ENCODE results near the gene ABTB2. TPM values are rescaled to one million over a fixed set of nuclear protein-coding genes. Genes with fewer than 3 reads are reported as not detected.

Gene ABTB2
- total and polyA plus RNA-seq, 7 experiments from 2014 or later: 0.03 to 5.3 (median 0.26) TPM

DNA sequence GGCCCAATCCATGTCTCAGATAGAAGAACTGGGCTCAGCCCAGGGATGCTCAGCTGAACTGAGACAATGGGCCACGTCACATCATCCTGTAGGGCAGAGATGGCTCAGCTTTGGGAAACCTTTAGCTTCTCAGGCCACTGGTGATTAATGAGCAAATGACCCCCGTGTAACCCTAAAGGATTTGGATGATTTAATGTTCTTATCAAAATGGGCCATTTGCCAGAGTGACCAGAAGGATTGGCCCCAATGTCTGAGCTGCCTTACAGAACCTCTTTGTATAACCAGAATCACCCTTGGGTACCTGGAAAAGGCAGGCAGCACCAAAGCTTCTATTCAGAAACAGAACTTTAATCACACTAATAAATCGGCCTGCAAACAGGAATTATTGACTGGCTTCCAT, 73.7 kb downstream of the ABTB2 start:
- ATAC-seq: no peak
- Mint-ChIP-seq H3K4me3 (no peak overlapping the region), H3K27me3 (peaks cover 0 to 13% (median 0%) of the 10 kb centered on the region in 5 donors), H3K27ac (no peak overlapping the region), H3K4me1 (no peaks in the 10 kb centered on the region), H3K36me3 (no peaks in the 10 kb centered on the region), H3K9me3 (no peaks in the 10 kb centered on the region)
- no peaks in the 10 kb centered on the region for H3K4me1 ChIP-seq (ENCODE audit: control insufficient read depth in 2 of 2, insufficient read depth in 2 of 2, low read length in 2 of 2)
- DNase-seq: no peak
- H3K9me3 ChIP-seq (ENCODE audit: control insufficient read depth in 2 of 3, low read length in 3 of 3): no peaks in the 10 kb centered on the region
- no peak overlapping the region for H3K4me3 ChIP-seq (ENCODE audit: low read length)
- no peak overlapping the region for H3K27ac ChIP-seq (ENCODE audit: low read depth, low read length)
- intact Hi-C loops (cut with micrococcal nuclease): no loop called here
- ChIA-PET POLR2A (no interaction called here), CTCF (no interaction called here)
- no peaks in the 10 kb centered on the region for H3K36me3 ChIP-seq (ENCODE audit: control insufficient read depth in 2 of 3, insufficient read depth in 3 of 3, low read length in 3 of 3)
- no peaks in the 10 kb centered on the region for H3K27me3 ChIP-seq (ENCODE audit: control insufficient read depth in 2 of 2, insufficient read depth in 2 of 2, low read length in 2 of 2)

DNA sequence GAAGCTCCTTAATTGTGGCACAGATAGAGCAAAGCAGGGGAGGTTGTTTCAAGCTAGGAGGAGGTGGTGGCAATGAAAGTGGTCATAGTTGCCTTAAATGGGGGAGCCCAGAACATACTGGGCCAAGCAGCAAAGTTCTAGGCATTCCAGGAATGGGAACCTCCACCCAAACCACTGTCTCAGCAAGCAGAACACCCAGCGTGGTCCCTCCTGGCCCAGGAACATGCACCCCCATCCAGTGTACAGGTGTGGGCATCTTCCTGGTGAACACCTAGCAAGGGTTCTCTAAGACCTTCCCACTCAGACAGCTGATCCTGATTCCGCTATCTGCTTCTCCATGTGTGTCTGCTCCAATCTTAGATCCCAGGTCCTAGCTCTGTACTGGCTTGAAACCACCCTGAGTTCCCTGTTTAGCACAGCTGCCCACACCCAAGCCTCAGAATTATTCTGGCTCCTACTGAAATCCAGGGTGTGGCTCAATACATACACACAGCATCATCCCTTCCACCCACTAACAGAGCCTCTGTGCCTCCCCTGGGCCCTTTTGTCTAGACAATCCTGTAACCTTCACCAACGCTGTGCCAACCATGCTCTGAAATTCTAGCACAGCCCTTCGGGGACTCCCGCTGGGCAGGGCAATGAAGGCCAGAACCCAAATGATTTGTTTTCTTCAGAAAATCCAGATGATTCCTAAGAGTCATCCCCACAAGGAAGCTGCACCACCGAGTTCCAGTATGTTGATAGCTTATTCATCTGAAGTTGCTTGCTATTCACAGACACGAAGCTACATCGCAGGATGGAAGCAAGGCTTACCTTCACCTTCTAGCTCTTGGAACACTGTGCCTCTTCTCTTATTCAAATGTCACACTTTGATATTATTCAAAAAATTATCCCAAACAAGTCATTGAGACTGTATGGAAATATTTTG, 76.6 kb downstream of the ABTB2 start:
- H3K36me3 Mint-ChIP-seq: no peaks in the 10 kb centered on the region
- DNase-seq: no peak
- intact Hi-C loops (cut with micrococcal nuclease): no loop called here
- H3K27ac Mint-ChIP-seq: no peak overlapping the region
- ChIA-PET CTCF (interaction anchor here (0.5 kb wide), 1 partner anchor 1012 kb away, joined by 5 read pairs; no protein-coding TSS in a partner anchor), POLR2A (no interaction called here)
- no peak overlapping the region for H3K4me3 Mint-ChIP-seq
- no peak for ATAC-seq
- no peaks in the 10 kb centered on the region for H3K9me3 Mint-ChIP-seq
- Histone ChIP-seq H3K27ac (ENCODE audit: low read depth, low read length) (no peak overlapping the region), H3K36me3 (ENCODE audit: control insufficient read depth in 2 of 3, insufficient read depth in 3 of 3, low read length in 3 of 3) (no peaks in the 10 kb centered on the region), H3K27me3 (ENCODE audit: control insufficient read depth in 2 of 2, insufficient read depth in 2 of 2, low read length in 2 of 2) (no peaks in the 10 kb centered on the region), H3K4me1 (ENCODE audit: control insufficient read depth in 2 of 2, insufficient read depth in 2 of 2, low read length in 2 of 2) (no peaks in the 10 kb centered on the region), H3K9me3 (ENCODE audit: control insufficient read depth in 2 of 3, low read length in 3 of 3) (no peaks in the 10 kb centered on the region), H3K4me3 (ENCODE audit: low read length) (no peak overlapping the region)
- H3K4me1 Mint-ChIP-seq: no peaks in the 10 kb centered on the region
- peaks cover 0 to 9% (median 0%) of the 10 kb centered on the region in 5 donors for H3K27me3 Mint-ChIP-seq

DNA sequence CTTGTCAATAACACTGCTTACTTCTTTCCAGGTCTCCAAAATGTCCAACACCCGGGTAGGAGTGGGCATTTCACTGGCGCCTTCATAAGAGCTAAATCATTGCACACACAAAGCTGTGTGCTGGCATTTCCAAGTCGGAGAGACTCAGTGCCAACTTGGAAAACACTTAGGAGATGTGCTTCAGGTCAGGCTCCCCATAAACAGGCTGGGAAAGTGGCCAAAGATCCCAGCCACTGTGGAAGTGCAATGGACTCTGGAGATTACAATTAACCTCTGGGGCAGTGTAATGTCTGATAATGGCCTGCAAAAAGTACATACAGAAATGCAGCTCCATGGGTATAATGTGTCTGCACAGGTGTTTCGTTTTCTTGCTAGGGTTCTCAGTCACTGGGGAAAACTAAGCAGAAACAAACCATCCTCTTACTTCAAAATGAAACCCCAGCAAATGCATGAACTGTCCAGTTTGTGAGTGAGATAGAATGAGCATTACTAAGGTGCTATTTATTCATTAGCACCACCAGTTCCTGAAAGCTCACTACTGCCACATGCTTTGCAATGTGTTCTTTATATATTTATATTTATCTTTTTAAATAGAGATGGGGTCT, 79.0 kb downstream of the ABTB2 start:
- Mint-ChIP-seq H3K27ac (no peak overlapping the region), H3K4me3 (no peak overlapping the region), H3K4me1 (no peaks in the 10 kb centered on the region), H3K9me3 (no peaks in the 10 kb centered on the region), H3K36me3 (no peaks in the 10 kb centered on the region), H3K27me3 (peaks cover 0 to 9% (median 0%) of the 10 kb centered on the region in 5 donors)
- H3K4me3 ChIP-seq (ENCODE audit: low read length): no peak overlapping the region
- no peaks in the 10 kb centered on the region for H3K36me3 ChIP-seq (ENCODE audit: control insufficient read depth in 2 of 3, insufficient read depth in 3 of 3, low read length in 3 of 3)
- no peaks in the 10 kb centered on the region for H3K4me1 ChIP-seq (ENCODE audit: control insufficient read depth in 2 of 2, insufficient read depth in 2 of 2, low read length in 2 of 2)
- DNase-seq (no peak), ATAC-seq (no peak)
- CTCF ChIA-PET: no interaction called here
- no peak overlapping the region for H3K27ac ChIP-seq (ENCODE audit: low read depth, low read length)
- H3K27me3 ChIP-seq (ENCODE audit: control insufficient read depth in 2 of 2, insufficient read depth in 2 of 2, low read length in 2 of 2): no peaks in the 10 kb centered on the region
- H3K9me3 ChIP-seq (ENCODE audit: control insufficient read depth in 2 of 3, low read length in 3 of 3): no peaks in the 10 kb centered on the region
- POLR2A ChIA-PET: no interaction called here
- intact Hi-C loops (cut with micrococcal nuclease): no loop called here

DNA sequence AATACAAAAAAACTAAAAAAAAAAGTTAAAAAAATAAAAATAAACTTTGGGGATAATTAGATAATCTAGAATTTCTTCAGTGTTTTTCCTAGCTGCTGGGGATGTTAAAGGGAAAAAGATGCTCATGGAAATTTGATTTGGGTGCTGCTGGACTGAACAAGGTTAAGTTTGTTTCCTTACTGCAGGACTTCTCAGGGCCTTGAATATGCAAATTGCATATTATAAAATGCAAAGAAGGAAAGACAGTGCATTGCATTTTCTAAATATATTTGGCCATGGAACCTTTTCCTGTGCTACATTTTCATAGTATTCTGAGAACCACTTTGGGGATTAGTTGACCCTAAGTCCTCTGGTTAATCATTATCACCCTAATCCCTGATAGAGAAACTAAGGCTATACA, 79.6 kb downstream of the ABTB2 start:
- Mint-ChIP-seq H3K27ac (no peak overlapping the region), H3K27me3 (peaks cover 0 to 9% (median 0%) of the 10 kb centered on the region in 5 donors), H3K4me1 (no peaks in the 10 kb centered on the region), H3K36me3 (no peaks in the 10 kb centered on the region), H3K9me3 (no peaks in the 10 kb centered on the region), H3K4me3 (no peak overlapping the region)
- no peak for DNase-seq
- no peak overlapping the region for H3K4me3 ChIP-seq (ENCODE audit: low read length)
- no peaks in the 10 kb centered on the region for H3K4me1 ChIP-seq (ENCODE audit: control insufficient read depth in 2 of 2, insufficient read depth in 2 of 2, low read length in 2 of 2)
- CTCF ChIA-PET: no interaction called here
- intact Hi-C loops (cut with micrococcal nuclease): no loop called here
- H3K27me3 ChIP-seq (ENCODE audit: control insufficient read depth in 2 of 2, insufficient read depth in 2 of 2, low read length in 2 of 2): no peaks in the 10 kb centered on the region
- no peaks in the 10 kb centered on the region for H3K9me3 ChIP-seq (ENCODE audit: control insufficient read depth in 2 of 3, low read length in 3 of 3)
- POLR2A ChIA-PET: no interaction called here
- ATAC-seq: no peak
- H3K36me3 ChIP-seq (ENCODE audit: control insufficient read depth in 2 of 3, insufficient read depth in 3 of 3, low read length in 3 of 3): no peaks in the 10 kb centered on the region
- no peak overlapping the region for H3K27ac ChIP-seq (ENCODE audit: low read depth, low read length)

DNA sequence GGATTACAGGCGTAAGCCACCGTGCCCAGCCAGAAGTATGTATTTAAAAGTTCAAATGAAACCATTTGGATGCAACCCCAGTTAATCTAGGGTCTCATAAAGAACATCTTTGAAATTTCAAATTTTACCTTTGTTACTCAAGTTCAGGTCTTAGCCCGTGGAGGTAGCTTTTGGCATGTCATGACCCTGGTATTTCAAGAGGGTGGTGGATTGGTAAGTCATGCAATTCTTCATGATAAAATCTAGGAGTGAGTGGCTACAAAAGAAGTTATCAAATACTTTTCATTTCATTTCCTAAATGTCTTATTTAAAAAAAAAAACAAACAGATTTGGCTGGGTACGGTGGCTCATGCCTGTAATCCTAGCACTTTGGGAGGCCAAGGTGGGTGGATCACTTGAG, 80.6 kb downstream of the ABTB2 start:
- no peaks in the 10 kb centered on the region for H3K4me1 Mint-ChIP-seq
- ChIA-PET CTCF (no interaction called here), POLR2A (no interaction called here)
- intact Hi-C loops (cut with micrococcal nuclease): no loop called here
- no peak overlapping the region for H3K4me3 ChIP-seq (ENCODE audit: low read length)
- no peaks in the 10 kb centered on the region for H3K27me3 ChIP-seq (ENCODE audit: control insufficient read depth in 2 of 2, insufficient read depth in 2 of 2, low read length in 2 of 2)
- no peak overlapping the region for H3K4me3 Mint-ChIP-seq
- no peaks in the 10 kb centered on the region for H3K9me3 Mint-ChIP-seq
- no peaks in the 10 kb centered on the region for H3K36me3 Mint-ChIP-seq
- no peak for DNase-seq
- H3K36me3 ChIP-seq (ENCODE audit: control insufficient read depth in 2 of 3, insufficient read depth in 3 of 3, low read length in 3 of 3): no peaks in the 10 kb centered on the region
- no peak for ATAC-seq
- no peak overlapping the region for H3K27ac Mint-ChIP-seq
- H3K4me1 ChIP-seq (ENCODE audit: control insufficient read depth in 2 of 2, insufficient read depth in 2 of 2, low read length in 2 of 2): no peaks in the 10 kb centered on the region
- H3K9me3 ChIP-seq (ENCODE audit: control insufficient read depth in 2 of 3, low read length in 3 of 3): no peaks in the 10 kb centered on the region
- H3K27ac ChIP-seq (ENCODE audit: low read depth, low read length): no peak overlapping the region
- H3K27me3 Mint-ChIP-seq: peaks cover 0 to 8% (median 0%) of the 10 kb centered on the region in 5 donors

DNA sequence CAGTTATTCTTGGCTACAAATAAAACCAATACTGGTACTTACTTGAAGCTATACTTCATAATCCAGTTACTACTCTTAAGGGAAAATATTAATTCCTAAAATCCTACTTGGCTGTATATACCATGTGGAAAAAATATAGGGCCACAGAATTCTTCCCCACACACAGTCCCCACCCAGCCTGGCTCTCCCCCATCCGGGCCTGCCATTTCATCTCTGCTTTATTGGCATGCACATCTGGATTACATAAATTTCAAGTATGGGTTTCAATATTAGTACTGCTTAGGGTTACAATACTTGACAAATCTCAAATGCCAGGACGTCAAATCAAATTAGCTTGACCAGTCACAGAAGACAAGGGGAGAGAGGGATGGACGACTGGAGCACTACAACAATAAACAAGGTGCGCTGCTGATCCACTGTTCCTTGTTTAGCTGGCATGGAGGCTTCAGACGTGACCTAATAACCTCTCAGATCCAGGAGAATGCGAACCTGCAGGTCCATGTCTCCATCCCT, 81.4 kb downstream of the ABTB2 start:
- intact Hi-C loops (cut with micrococcal nuclease): no loop called here
- no peaks in the 10 kb centered on the region for H3K27me3 ChIP-seq (ENCODE audit: control insufficient read depth in 2 of 2, insufficient read depth in 2 of 2, low read length in 2 of 2)
- ChIA-PET POLR2A (no interaction called here), CTCF (no interaction called here)
- no peaks in the 10 kb centered on the region for H3K9me3 ChIP-seq (ENCODE audit: control insufficient read depth in 2 of 3, low read length in 3 of 3)
- H3K4me1 Mint-ChIP-seq: no peaks in the 10 kb centered on the region
- H3K9me3 Mint-ChIP-seq: no peaks in the 10 kb centered on the region
- H3K27ac ChIP-seq (ENCODE audit: low read depth, low read length): no peak overlapping the region
- no peak overlapping the region for H3K4me3 ChIP-seq (ENCODE audit: low read length)
- no peak for ATAC-seq
- H3K4me1 ChIP-seq (ENCODE audit: control insufficient read depth in 2 of 2, insufficient read depth in 2 of 2, low read length in 2 of 2): no peaks in the 10 kb centered on the region
- no peaks in the 10 kb centered on the region for H3K36me3 Mint-ChIP-seq
- H3K27ac Mint-ChIP-seq: no peak overlapping the region
- DNase-seq: no peak
- no peaks in the 10 kb centered on the region for H3K36me3 ChIP-seq (ENCODE audit: control insufficient read depth in 2 of 3, insufficient read depth in 3 of 3, low read length in 3 of 3)
- H3K27me3 Mint-ChIP-seq: peaks cover 0 to 4% (median 0%) of the 10 kb centered on the region in 5 donors
- no peak overlapping the region for H3K4me3 Mint-ChIP-seq

DNA sequence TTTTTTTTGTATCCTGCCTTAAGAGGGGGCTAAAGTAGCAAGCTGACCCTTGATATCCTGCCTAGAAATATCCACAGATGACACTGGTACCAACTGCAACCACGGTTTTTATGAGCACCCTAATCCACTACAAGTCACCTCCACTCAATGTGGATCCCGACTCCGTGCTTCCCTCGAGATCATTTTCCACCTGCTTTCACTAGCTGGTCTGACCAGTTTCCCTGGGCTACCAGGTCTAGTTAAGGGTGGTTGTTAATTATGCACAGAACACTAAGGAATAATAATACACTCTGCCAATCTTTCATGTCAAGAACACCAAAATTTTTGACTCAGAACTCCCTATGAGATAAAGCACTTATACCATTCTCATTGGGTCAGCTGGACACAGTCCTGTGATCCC, 82.3 kb downstream of the ABTB2 start:
- H3K27ac ChIP-seq (ENCODE audit: low read depth, low read length): no peak overlapping the region
- no peaks in the 10 kb centered on the region for H3K9me3 ChIP-seq (ENCODE audit: control insufficient read depth in 2 of 3, low read length in 3 of 3)
- Mint-ChIP-seq H3K27me3 (no peaks in the 10 kb centered on the region), H3K27ac (no peak overlapping the region), H3K4me3 (no peak overlapping the region), H3K9me3 (no peaks in the 10 kb centered on the region), H3K4me1 (no peaks in the 10 kb centered on the region), H3K36me3 (no peaks in the 10 kb centered on the region)
- no peak overlapping the region for H3K4me3 ChIP-seq (ENCODE audit: low read length)
- H3K27me3 ChIP-seq (ENCODE audit: control insufficient read depth in 2 of 2, insufficient read depth in 2 of 2, low read length in 2 of 2): no peaks in the 10 kb centered on the region
- POLR2A ChIA-PET: no interaction called here
- H3K4me1 ChIP-seq (ENCODE audit: control insufficient read depth in 2 of 2, insufficient read depth in 2 of 2, low read length in 2 of 2): no peaks in the 10 kb centered on the region
- ATAC-seq (no peak), DNase-seq (no peak)
- H3K36me3 ChIP-seq (ENCODE audit: control insufficient read depth in 2 of 3, insufficient read depth in 3 of 3, low read length in 3 of 3): no peaks in the 10 kb centered on the region
- CTCF ChIA-PET: no interaction called here
- intact Hi-C loops (cut with micrococcal nuclease): no loop called here
